ENCODE measurements around the gene TUSC2. TPM values are rescaled to one million over a fixed set of nuclear protein-coding genes. Genes with fewer than 3 reads are reported as not detected.

TUSC2 gene
- total and polyA plus RNA-seq, 2 experiments from 2014 or later: 76.6 to 84.1 TPM

DNA sequence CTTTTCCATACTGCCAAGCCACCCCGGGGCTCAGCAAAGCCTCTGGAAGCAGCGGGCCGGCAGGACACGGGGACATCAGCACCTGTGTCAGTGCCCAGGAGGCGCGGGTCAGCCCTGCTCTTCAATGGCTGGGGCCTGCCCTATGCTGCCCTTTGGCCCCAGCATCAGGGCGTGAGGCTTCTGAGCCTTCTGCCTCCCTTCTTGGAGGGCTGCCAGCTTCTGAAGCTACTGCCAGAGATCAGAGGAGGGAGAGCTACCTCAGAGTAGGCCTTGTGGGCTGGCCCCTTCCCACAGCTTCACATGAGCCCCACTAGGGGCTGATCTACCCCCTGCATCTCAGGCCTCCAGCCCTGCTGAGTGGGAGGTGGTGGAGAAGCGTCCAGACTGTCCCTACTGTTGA is 44.3 kb upstream of the TUSC2 start:
- Histone ChIP-seq H3K9me3 (ENCODE audit: low read depth) (no peaks in the 10 kb centered on the region), H3K27ac (no peak overlapping the region), H3K27me3 (no peaks in the 10 kb centered on the region), H3K4me1 (ENCODE audit: low read depth) (no peaks in the 10 kb centered on the region), H3K4me3 (no peak overlapping the region), H3K36me3 (no peaks in the 10 kb centered on the region)
- TF ChIP-seq, protein P1, sequence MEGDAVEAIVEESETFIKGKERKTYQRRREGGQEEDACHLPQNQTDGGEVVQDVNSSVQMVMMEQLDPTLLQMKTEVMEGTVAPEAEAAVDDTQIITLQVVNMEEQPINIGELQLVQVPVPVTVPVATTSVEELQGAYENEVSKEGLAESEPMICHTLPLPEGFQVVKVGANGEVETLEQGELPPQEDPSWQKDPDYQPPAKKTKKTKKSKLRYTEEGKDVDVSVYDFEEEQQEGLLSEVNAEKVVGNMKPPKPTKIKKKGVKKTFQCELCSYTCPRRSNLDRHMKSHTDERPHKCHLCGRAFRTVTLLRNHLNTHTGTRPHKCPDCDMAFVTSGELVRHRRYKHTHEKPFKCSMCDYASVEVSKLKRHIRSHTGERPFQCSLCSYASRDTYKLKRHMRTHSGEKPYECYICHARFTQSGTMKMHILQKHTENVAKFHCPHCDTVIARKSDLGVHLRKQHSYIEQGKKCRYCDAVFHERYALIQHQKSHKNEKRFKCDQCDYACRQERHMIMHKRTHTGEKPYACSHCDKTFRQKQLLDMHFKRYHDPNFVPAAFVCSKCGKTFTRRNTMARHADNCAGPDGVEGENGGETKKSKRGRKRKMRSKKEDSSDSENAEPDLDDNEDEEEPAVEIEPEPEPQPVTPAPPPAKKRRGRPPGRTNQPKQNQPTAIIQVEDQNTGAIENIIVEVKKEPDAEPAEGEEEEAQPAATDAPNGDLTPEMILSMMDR (IDR thresholded peaks at IDR 0.05; ENCODE audit: low read depth, low read length): no peak
- DNase-seq (ENCODE audit: low read depth in 1 of 2, low spot score in 1 of 2): peak; percentile 25 to 71

DNA sequence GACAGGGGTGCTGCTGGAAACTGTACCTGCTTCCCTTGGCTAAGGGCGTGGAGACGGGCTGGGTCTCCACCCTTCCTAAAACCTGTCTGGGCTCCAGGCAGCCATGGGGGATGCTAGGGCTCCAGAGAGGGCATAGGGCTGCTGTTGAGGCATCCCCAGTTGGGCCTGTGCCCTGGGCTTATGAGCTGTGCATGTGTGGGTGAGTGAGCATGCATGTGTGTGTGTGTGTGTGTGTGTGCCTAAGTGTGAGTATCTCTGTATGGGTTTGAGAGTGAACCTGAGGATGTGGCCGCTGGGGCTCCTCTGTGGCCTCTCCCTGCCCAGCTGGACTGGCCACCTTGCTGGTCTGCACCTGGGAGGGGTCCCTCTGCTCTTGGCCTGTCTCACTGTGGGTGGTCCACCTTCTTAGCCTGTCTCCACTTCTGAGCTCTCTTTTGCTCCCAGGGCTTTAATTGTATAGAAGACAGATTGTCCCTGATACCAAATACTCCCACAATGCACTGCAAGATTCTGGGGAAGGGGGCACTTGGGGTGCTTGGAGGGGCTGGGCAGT is 43.2 kb upstream of the TUSC2 start:
- Histone ChIP-seq H3K9me3 (ENCODE audit: low read depth) (no peaks in the 10 kb centered on the region), H3K27ac (no peak overlapping the region), H3K27me3 (no peaks in the 10 kb centered on the region), H3K4me1 (ENCODE audit: low read depth) (no peaks in the 10 kb centered on the region), H3K4me3 (no peak overlapping the region), H3K36me3 (no peaks in the 10 kb centered on the region)
- TF ChIP-seq, protein P1 (IDR thresholded peaks at IDR 0.05; ENCODE audit: low read depth, low read length): no peak
- DNase-seq (ENCODE audit: low read depth in 1 of 2, low spot score in 1 of 2): peak in 1 of 2 donors; percentile 34

DNA sequence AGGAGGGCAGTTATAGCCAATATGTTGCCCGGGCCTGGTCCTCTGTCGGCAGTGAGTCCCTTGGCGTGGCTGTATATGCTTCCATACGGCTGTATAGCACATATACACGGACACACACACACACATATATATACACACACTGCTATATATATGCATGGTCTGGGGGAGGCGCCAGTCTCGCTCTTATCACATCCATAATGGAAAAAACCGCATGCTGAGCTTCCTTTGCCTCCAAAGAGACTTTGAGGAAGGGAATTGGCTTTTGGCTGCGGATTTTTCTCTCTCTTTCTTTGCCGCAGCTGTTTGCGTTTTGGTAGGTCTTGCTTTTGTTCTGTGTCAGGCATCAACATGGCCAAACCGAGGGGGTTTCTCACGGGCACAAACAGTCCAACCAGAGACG is 42.6 kb upstream of the TUSC2 start:
- Histone ChIP-seq H3K36me3 (no peaks in the 10 kb centered on the region), H3K4me1 (ENCODE audit: low read depth) (no peaks in the 10 kb centered on the region), H3K9me3 (ENCODE audit: low read depth) (no peaks in the 10 kb centered on the region), H3K27ac (no peak overlapping the region), H3K27me3 (no peaks in the 10 kb centered on the region), H3K4me3 (no peak overlapping the region)
- DNase-seq (ENCODE audit: low read depth in 1 of 2, low spot score in 1 of 2): peak; percentile 50 to 69
- TF ChIP-seq, protein P1 (IDR thresholded peaks at IDR 0.05; ENCODE audit: low read depth, low read length): peak; percentile 27

DNA sequence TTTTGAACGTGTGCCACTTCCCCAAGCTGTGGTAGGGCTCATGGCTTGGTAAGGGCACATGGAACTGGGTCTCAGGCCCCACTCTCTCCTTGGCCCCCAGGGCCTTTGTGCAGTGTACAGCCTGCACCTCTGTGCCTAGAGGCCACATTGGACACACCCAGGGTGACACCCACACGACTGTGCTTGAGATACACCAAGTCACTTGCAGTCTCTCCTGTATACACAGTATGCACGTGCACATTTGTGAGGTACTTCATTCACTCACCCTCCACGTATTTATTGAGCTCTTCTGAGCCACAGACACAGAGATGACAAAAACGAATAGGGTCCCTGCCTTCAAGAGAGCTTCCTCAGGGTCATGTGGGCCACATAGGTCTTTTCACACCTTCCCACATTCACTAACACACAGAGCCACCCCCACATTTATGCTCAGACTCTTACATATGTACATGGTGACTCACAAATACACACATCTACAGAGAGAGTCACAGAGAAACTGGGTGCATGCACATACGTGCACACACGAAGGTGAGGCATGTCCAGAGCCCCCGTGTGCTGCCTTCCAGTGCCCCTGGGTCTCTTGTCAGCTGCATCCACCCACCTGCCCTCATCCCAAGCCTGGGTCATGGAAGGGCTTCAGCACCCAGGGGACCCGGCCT is 41.1 kb upstream of the TUSC2 start:
- TF ChIP-seq, protein P1 (IDR thresholded peaks at IDR 0.05; ENCODE audit: low read depth, low read length): no peak
- no peaks in the 10 kb centered on the region for H3K4me1 ChIP-seq (ENCODE audit: low read depth)
- H3K36me3 ChIP-seq: no peaks in the 10 kb centered on the region
- H3K27me3 ChIP-seq: no peaks in the 10 kb centered on the region
- no peak for DNase-seq (ENCODE audit: low read depth in 1 of 2, low spot score in 1 of 2)
- no peak overlapping the region for H3K4me3 ChIP-seq
- no peak overlapping the region for H3K27ac ChIP-seq
- no peaks in the 10 kb centered on the region for H3K9me3 ChIP-seq (ENCODE audit: low read depth)

DNA sequence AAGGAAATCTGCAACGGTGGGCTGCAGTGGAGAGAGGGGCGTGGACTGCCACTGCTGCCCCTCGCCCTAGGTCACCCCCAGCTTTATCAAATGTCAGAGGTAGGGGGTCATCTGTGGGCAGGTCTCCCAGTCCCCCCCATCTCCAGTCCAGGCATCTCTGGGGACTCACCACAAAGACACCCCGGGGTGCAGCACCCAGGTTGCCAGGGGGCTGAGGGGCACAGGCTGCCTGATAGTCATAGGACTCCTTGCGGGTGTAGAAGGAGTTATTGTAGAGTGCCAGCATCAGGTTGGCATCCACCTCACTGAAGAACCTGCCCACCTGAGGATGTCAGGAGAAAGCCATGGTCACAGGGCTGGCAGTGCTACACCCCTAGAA is 37.8 kb upstream of the TUSC2 start:
- DNase-seq (ENCODE audit: low read depth in 1 of 2, low spot score in 1 of 2): no peak
- Histone ChIP-seq H3K27me3 (no peaks in the 10 kb centered on the region), H3K27ac (no peak overlapping the region), H3K4me1 (ENCODE audit: low read depth) (no peaks in the 10 kb centered on the region), H3K9me3 (ENCODE audit: low read depth) (no peaks in the 10 kb centered on the region), H3K4me3 (no peak overlapping the region), H3K36me3 (no peaks in the 10 kb centered on the region)
- TF ChIP-seq, protein P1 (IDR thresholded peaks at IDR 0.05; ENCODE audit: low read depth, low read length): no peak
